ENCODE measurements around the gene CLEC20A.

CLEC20A gene

GRCh38 chr1:178496410-178497135, at the start of gene CLEC20A:
Gene CLEC20A, minus strand, starts transcription at chr1:178496964. Its CDS starts 25 bp downstream, at chr1:178496939.
- H3K4me3 ChIP-seq (ENCODE audit: control insufficient read depth, low read depth, low read length) = no peak within 1 kb of the TSS
- TF ChIP-seq CTCF (conservative IDR thresholded peaks at IDR 0.05; ENCODE audit: control insufficient read depth, insufficient read depth, low read depth, low read length) = no peak
- no peak for DNase-seq (ENCODE audit: low read depth)

GRCh38 chr1:178544531-178544930, 47.8 kb upstream of the CLEC20A start:
- TF ChIP-seq CTCF (conservative IDR thresholded peaks at IDR 0.05; ENCODE audit: control insufficient read depth, insufficient read depth, low read depth, low read length) = no peak
- H3K4me3 ChIP-seq (ENCODE audit: control insufficient read depth, low read depth, low read length) = no peak overlapping the region
- no peak for DNase-seq (ENCODE audit: low read depth)

GRCh38 chr1:178543290-178543607, 46.5 kb upstream of the CLEC20A start:
- no peak for DNase-seq (ENCODE audit: low read depth)
- no peak for TF ChIP-seq CTCF (conservative IDR thresholded peaks at IDR 0.05; ENCODE audit: control insufficient read depth, insufficient read depth, low read depth, low read length)
- peak overlapping the region; percentile 78 for H3K4me3 ChIP-seq (ENCODE audit: control insufficient read depth, low read depth, low read length)

- peak; percentile 83 for DNase-seq (ENCODE audit: low read depth)
- peak; percentile 70 for TF ChIP-seq CTCF (conservative IDR thresholded peaks at IDR 0.05; ENCODE audit: control insufficient read depth, insufficient read depth, low read depth, low read length)
- peak overlapping the region; percentile 78 for H3K4me3 ChIP-seq (ENCODE audit: control insufficient read depth, low read depth, low read length)
Measured at GRCh38 chr1:178542554-178543289, 46.0 kb upstream of the CLEC20A start.

GRCh38 chr1:178541829-178542553, 45.2 kb upstream of the CLEC20A start:
- DNase-seq (ENCODE audit: low read depth) = no peak
- TF ChIP-seq CTCF (conservative IDR thresholded peaks at IDR 0.05; ENCODE audit: control insufficient read depth, insufficient read depth, low read depth, low read length) = no peak
- H3K4me3 ChIP-seq (ENCODE audit: control insufficient read depth, low read depth, low read length) = peak overlapping the region; percentile 78

- TF ChIP-seq CTCF (conservative IDR thresholded peaks at IDR 0.05; ENCODE audit: control insufficient read depth, insufficient read depth, low read depth, low read length) = no peak
- DNase-seq (ENCODE audit: low read depth) = no peak
- no peak overlapping the region for H3K4me3 ChIP-seq (ENCODE audit: control insufficient read depth, low read depth, low read length)
Measured at GRCh38 chr1:178541379-178541778, 44.6 kb upstream of the CLEC20A start.
